GM19099 (cell line): Measurements from ENCODE around the gene CC2D1A.

Source experiments
- POLR2A ChIP-seq: IDR thresholded peaks from 3 replicates; pipeline ENCODE4 v1.6.1; 2011; ENCODE audit warnings: low read depth; ENCODE audit not compliant: insufficient read length; ENCODE audit errors: extremely low read depth

The CC2D1A gene

DNA sequence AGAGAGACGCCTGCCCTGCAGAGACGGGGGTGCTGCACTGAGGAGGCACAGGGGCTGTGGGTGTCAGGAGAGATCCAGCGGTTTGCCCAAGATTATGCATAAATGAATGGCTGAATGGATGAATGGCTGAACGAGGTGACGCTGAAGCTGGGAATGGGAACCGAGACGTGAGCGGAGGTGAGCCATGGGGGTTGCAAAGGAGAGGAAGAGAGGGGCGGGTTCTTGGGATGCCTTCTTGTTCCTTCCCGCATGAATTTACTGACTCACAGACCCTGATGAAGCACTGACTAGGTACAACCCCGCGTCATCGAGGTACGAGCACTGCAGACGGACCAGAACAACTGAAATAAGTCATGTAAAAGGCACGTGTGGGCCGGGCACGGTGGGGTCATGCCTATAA, 63.0 kb downstream of the CC2D1A start:
- no peak for TF ChIP-seq POLR2A

GRCh38 chr19:13969897-13970296, 63.9 kb downstream of the CC2D1A start:
- no peak for TF ChIP-seq POLR2A

DNA sequence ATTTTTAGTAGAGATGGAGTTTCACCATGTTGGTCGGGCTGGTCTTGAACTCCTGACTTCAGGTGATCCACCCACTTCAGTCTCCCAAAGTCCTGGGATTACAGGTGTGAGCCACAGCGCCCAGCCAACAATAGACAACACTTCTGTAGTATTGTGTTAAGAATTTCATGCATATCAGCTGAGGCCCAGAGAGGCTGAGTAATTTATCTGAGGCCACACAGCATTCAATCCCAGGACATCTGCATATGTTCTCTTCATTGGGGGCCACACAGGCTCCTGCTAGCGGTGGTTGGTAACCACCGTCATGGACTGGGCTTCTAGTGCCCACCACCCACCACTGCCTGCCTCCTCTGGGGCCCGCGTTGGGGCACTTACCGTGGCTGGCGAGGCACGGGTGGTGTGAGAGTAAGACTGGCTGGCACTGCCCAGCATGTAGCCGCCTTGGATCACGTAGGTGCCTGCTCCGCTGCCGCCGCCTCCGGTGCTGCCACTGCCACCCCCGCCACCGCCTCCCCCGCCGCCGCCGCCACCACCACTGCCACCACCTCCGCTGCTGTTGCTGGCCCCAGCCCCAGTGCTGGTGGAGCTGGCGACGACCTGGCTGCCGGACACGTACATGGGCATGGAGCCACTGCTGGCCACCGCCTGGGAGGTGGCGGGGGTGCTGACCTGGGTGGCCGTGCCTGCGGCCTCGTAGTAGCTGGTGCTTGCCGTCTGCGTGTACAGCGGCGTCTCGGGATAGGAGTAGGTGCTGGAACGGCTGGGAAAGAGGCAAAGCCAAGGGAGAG, 66.6 kb downstream of the CC2D1A start:
- TF ChIP-seq POLR2A: no peak

DNA sequence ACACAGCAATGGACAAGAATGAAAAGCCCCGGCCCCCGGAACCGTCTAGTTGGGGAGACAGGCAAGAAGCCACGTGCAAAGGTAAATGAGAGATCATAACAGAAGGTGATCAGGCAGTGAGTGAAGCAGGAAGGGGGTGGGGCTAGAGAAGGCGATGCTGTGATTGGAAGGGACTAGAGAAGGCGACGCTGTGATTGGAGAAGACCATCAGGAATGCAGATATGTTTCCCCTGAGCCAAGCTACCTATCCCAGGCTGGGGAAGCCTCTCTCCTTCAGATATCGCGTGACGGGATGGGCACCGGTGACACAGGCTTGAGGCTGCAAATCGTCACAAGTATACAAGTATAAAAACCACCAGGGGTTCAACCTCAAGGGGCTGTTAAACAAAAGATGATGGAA, 68.1 kb downstream of the CC2D1A start:
- TF ChIP-seq POLR2A: no peak

GRCh38 chr19:13975870-13976269, 69.9 kb downstream of the CC2D1A start:
- no peak for TF ChIP-seq POLR2A

- TF ChIP-seq POLR2A: no peak
Observed at GRCh38 chr19:13976446-13976845, 70.4 kb downstream of the CC2D1A start.

- no peak for TF ChIP-seq POLR2A
Observed at GRCh38 chr19:13977803-13978202, 71.8 kb downstream of the CC2D1A start.

DNA sequence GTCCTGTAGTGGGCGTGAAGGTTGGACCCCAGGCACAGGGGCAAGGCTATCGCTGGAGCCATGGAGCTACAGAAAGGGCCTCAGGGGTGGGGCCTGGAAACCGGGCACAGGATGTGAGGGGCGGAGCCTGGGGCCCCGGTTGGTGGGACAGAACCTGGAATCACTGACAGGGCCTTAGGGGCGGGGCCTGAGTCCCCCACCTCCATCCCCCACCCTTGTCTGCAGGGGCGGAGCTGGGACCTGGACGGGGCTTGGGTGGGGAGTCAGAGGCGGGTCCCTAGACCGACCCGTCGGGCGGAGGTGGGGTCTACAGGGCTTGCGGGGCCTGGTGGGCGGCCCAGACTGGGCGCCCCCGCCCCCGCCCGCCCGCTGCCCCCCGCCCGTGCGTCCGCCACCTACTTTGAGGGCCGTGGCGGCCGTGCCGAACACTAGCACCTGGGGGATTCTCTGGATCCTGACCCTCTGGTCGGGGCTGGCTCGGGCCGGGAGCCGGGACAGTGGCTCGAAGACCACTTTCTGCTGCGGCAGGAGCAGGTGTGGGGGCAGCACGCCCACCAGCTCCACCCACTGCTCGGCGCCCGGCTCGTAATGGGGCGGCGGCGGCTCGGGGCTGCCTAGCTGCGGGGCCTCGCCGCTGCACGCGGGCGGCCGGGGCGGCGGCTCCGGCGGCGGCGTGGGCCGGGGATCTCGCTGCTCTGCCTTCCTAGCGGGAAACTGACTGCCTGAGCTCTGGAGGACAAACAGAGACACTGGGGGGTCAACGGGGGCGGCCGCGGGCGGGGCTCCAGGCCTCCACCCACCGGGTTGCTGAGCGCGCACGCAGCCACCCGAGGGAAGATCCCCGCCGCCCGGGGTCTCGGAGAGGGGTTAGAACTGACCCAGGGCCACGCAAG, 72.6 kb downstream of the CC2D1A start:
- no peak for TF ChIP-seq POLR2A

DNA sequence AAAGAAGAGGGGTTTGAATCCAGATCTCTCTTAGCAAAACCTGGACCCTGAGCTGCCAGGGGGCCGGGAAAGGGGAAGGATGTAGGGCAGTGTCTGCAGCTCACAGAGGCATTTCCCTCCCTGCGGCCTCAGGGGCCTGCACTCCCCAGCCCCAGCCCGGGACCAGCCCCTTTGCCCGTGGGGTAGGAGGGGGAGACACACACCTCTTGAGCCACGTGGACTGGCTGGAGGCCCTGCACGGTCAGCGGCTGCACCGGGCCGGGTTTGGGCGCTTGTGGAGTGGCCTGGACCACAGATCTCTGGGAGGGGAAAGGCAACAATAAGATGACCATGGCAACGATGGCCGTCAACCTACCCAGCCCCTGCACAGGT, 73.2 kb downstream of the CC2D1A start:
- TF ChIP-seq POLR2A: no peak

GRCh38 chr19:13979686-13980085, 73.7 kb downstream of the CC2D1A start:
- no peak for TF ChIP-seq POLR2A

DNA sequence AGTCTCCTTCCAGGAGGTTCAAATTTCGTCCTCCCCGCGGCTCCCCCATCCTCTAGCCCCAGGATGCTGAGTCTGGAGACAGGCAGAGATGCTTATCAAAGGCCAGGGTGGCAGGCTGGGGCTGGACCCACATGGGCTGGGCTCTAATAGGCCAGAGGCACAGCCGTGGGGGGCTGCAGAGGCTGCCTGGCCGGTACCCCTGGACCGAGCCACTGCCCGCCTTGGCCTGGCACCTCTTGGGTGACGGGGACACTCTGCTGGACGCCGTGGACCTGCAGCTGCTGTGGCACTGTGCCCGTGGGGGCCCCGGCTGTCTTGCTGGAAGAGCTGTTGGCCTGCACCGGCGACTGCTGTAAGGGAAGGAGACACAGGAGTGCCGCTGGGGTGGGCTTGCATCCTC, 74.3 kb downstream of the CC2D1A start:
- TF ChIP-seq POLR2A: no peak
